Neutrophil (primary cell): ENCODE results near the gene SYT2.

Experiments used
- H3K27ac ChIP-seq: fragments of 200-600 bp; sonication (generic); 2 replicates; pipeline ENCODE4 v1.5.1; 2016; ENCODE audit warnings: mild to moderate bottlenecking, moderate library complexity
- H3K27me3 ChIP-seq: fragments of 200-600 bp; sonication (generic); 2 replicates; pipeline ENCODE4 v1.6.0; 2016; ENCODE audit warnings: mild to moderate bottlenecking
- H3K36me3 ChIP-seq: fragments of 200-600 bp; sonication (generic); 2 replicates; pipeline ENCODE4 v1.5.1; 2017
- H3K4me1 ChIP-seq, 2 experiments: fragments of 200-600 bp in 1 of 2; sonication (generic) in 1 of 2; 1 replicate in 1 of 2; 2 replicates in 1 of 2; pipeline versions ENCODE4 v1.5.1 to v1.6.1; 2013 to 2016; ENCODE audit warnings: low read depth in 1 of 2, low read length in 1 of 2, mild to moderate bottlenecking in 1 of 2, moderate library complexity in 1 of 2; ENCODE audit not compliant: control insufficient read depth in 1 of 2, insufficient read depth in 1 of 2
- H3K4me3 ChIP-seq, 2 experiments: fragments of 200-600 bp in 1 of 2; sonication (generic) in 1 of 2; 1 replicate in 1 of 2; 2 replicates in 1 of 2; pipeline ENCODE4 v1.5.1; 2013 to 2016; ENCODE audit warnings: low read depth in 1 of 2, low read length in 1 of 2, mild to moderate bottlenecking in 1 of 2, moderate library complexity in 1 of 2
- H3K9me3 ChIP-seq: fragments of 200-600 bp; sonication (generic); 2 replicates; pipeline ENCODE4 v1.5.1; 2016
- CTCF ChIP-seq: fragments of 200-600 bp; sonication (generic); IDR thresholded peaks from 2 replicates; pipeline ENCODE4 v1.5.1; 2016; ENCODE audit warnings: antibody characterized with exemption

Gene SYT2

GRCh38 chr1:202592146-202592545 lies 118.1 kb downstream of the SYT2 start:
- Histone ChIP-seq H3K4me1 (peaks cover 0 to 5% of the 10 kb centered on the region in 2 experiments), H3K27ac (no peak overlapping the region), H3K36me3 (peaks cover 89% of the 10 kb centered on the region), H3K9me3 (no peaks in the 10 kb centered on the region), H3K27me3 (no peaks in the 10 kb centered on the region), H3K4me3 (no peak overlapping the region)
- no peak for TF ChIP-seq CTCF

- no peak overlapping the region for H3K27ac ChIP-seq
- TF ChIP-seq CTCF, result no peak
- H3K27me3 ChIP-seq, result no peaks in the 10 kb centered on the region
- H3K9me3 ChIP-seq, result no peaks in the 10 kb centered on the region
- H3K4me1 ChIP-seq, result peaks cover 0 to 5% of the 10 kb centered on the region in 2 experiments
- H3K4me3 ChIP-seq, result no peak overlapping the region
- H3K36me3 ChIP-seq, result peaks cover 86% of the 10 kb centered on the region
Measured at GRCh38 chr1:202591515-202591914, 118.7 kb downstream of the SYT2 start.

GRCh38 chr1:202590975-202591411 lies 119.3 kb downstream of the SYT2 start:
- no peaks in the 10 kb centered on the region for H3K27me3 ChIP-seq
- H3K4me3 ChIP-seq, result no peak overlapping the region
- H3K27ac ChIP-seq, result no peak overlapping the region
- no peak for TF ChIP-seq CTCF
- no peaks in the 10 kb centered on the region for H3K9me3 ChIP-seq
- peaks cover 0 to 10% of the 10 kb centered on the region in 2 experiments for H3K4me1 ChIP-seq
- H3K36me3 ChIP-seq, result peaks cover 90% of the 10 kb centered on the region

GRCh38 chr1:202590126-202590525 lies 120.1 kb downstream of the SYT2 start:
- no peak overlapping the region for H3K27ac ChIP-seq
- H3K4me1 ChIP-seq, result peaks cover 0 to 15% of the 10 kb centered on the region in 2 experiments
- TF ChIP-seq CTCF, result no peak
- H3K9me3 ChIP-seq, result no peaks in the 10 kb centered on the region
- H3K36me3 ChIP-seq, result peaks cover 86% of the 10 kb centered on the region
- no peaks in the 10 kb centered on the region for H3K27me3 ChIP-seq
- H3K4me3 ChIP-seq, result no peak overlapping the region

- no peak overlapping the region for H3K4me3 ChIP-seq
- no peaks in the 10 kb centered on the region for H3K27me3 ChIP-seq
Measured at GRCh38 chr1:202589190-202589930, 120.9 kb downstream of the SYT2 start.

More at GRCh38 chr1:202589190-202589930, 120.9 kb downstream of the SYT2 start:
- TF ChIP-seq CTCF, result no peak
- Histone ChIP-seq H3K36me3 (peaks cover 86% of the 10 kb centered on the region), H3K4me1 (peaks cover 0 to 15% of the 10 kb centered on the region in 2 experiments), H3K9me3 (no peaks in the 10 kb centered on the region), H3K27ac (no peak overlapping the region)
